Smooth muscle cell of bladder (primary cell): ENCODE measurements around the gene GABPA. TPM values are rescaled to one million over a fixed set of nuclear protein-coding genes. Genes with fewer than 3 reads are reported as not detected.

Experiments used
- total RNA-seq: library from RNA; depleted of rRNA; stranded (reverse); fragments of >200 nt; gene quantifications from 2 replicates; pipeline ENCODE4 v1.2.3, GENCODE V29; 2014

The GABPA gene
- 23.8 and 26.9 TPM in 2 replicates for total RNA-seq

DNA sequence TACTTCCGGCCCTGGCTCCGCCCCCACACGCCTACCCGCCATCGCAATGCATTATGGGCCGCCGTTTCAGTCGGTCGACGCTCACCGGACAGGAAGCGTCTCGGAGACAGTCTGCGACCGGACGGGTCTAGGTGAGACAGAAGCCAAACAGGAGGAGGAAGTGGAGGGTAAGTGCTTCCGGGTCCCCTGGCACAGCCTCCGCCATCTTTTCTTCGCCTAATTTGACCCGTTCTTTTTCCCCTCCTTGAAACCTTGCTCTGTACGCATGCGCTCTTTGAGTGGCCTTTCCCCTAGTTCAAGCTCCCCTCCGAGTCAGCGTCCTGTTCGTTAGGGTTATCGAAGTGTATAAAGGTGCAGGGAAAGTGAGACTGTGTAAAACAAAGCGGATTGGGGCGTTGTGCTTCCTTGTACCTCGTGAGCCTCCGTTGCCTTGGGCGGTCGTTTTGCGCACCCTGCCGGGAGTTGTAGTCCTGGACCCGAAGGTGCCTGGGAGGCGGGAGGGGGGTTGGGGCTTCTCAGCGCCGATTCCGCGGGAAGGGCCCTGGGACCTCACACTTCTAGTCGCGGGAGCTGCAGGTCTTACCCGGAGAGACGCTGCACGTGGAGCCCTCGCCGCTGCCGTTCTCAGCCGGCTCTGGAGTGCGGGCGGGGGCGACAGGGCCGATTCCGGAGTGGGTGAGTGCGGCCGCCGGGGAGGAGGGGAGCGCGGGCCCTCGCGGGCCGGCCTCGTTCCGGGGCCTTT, at the start of gene GABPA, which contains the start of gene ATP5PF:
TSS of gene GABPA (plus strand) at position 69 of the 742 bp plus-strand sequence. CDS start 6,627 bp downstream, outside the sequence.
TSS of gene ATP5PF (minus strand) at position 1 of the 742 bp plus-strand sequence. CDS start 5,110 bp downstream, outside the sequence.

Other genes starting within 250 kb of the GABPA start
- 22.3 and 26.3 TPM in 2 replicates for gene MRPL39, start 127.5 kb upstream of the GABPA start, total RNA-seq
- gene JAM2, start 95.7 kb upstream of the GABPA start, total RNA-seq, result 2.6 and 6.9 TPM in 2 replicates
- 44.9 and 47.9 TPM in 2 replicates for gene ATP5PF, start 68 bp upstream of the GABPA start, total RNA-seq